Measurements from ENCODE around the gene AKT2.

DNA sequence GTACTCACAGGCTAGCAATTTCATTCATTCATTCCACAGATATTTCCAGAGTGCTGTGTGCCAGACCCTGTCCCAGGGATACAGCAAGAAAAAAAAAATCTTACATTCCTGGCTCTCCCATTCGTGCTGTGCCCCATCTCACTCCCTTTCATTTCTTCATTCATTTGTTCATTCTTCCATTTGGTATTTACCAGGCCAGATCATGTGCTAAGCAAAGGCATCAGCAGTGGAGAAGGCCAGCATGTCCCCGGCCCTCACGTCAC is 91.6 kb downstream of the AKT2 start:
- TF ChIP-seq, protein P1, sequence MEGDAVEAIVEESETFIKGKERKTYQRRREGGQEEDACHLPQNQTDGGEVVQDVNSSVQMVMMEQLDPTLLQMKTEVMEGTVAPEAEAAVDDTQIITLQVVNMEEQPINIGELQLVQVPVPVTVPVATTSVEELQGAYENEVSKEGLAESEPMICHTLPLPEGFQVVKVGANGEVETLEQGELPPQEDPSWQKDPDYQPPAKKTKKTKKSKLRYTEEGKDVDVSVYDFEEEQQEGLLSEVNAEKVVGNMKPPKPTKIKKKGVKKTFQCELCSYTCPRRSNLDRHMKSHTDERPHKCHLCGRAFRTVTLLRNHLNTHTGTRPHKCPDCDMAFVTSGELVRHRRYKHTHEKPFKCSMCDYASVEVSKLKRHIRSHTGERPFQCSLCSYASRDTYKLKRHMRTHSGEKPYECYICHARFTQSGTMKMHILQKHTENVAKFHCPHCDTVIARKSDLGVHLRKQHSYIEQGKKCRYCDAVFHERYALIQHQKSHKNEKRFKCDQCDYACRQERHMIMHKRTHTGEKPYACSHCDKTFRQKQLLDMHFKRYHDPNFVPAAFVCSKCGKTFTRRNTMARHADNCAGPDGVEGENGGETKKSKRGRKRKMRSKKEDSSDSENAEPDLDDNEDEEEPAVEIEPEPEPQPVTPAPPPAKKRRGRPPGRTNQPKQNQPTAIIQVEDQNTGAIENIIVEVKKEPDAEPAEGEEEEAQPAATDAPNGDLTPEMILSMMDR (IDR thresholded peaks at IDR 0.05; ENCODE audit: borderline replicate concordance, extremely low read depth, low read length, poor library complexity, severe bottlenecking): no peak
- TF ChIP-seq EZH2 (IDR thresholded peaks at IDR 0.05; ENCODE audit: borderline replicate concordance, low read depth, low read length, severe bottlenecking): no peak
